Prostate gland (tissue), 2 donors: ENCODE measurements around the gene C9orf50.

Source experiments
- POLR2AphosphoS5 ChIP-seq: sonication (generic); formaldehyde crosslinking; IDR thresholded peaks from one replicate; pipeline ENCODE4 v1.6.1; 2017; ENCODE audit warnings: antibody characterized with exemption
- TF ChIP-seq, protein P1 (sequence below), 4 experiments: fragments of 200-600 bp in 2 of 4; fragments of 450-650 bp in 2 of 4; sonication (generic) in 2 of 4; IDR thresholded peaks; 1 replicate in 3 of 4; 2 replicates in 1 of 4; pipeline ENCODE4 v1.5.1; 2016 to 2019; ENCODE audit warnings: antibody characterized with exemption in 4 of 4, mild to moderate bottlenecking in 2 of 4, moderate library complexity in 2 of 4

GRCh38 chr9:129653823-129654553 is 33.1 kb upstream of the C9orf50 start:
- TF ChIP-seq POLR2AphosphoS5 = no peak
- TF ChIP-seq, protein P1, sequence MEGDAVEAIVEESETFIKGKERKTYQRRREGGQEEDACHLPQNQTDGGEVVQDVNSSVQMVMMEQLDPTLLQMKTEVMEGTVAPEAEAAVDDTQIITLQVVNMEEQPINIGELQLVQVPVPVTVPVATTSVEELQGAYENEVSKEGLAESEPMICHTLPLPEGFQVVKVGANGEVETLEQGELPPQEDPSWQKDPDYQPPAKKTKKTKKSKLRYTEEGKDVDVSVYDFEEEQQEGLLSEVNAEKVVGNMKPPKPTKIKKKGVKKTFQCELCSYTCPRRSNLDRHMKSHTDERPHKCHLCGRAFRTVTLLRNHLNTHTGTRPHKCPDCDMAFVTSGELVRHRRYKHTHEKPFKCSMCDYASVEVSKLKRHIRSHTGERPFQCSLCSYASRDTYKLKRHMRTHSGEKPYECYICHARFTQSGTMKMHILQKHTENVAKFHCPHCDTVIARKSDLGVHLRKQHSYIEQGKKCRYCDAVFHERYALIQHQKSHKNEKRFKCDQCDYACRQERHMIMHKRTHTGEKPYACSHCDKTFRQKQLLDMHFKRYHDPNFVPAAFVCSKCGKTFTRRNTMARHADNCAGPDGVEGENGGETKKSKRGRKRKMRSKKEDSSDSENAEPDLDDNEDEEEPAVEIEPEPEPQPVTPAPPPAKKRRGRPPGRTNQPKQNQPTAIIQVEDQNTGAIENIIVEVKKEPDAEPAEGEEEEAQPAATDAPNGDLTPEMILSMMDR (IDR thresholded peaks at IDR 0.05) = no peak
